ENCODE measurements around the gene CDC42BPB.

DNA sequence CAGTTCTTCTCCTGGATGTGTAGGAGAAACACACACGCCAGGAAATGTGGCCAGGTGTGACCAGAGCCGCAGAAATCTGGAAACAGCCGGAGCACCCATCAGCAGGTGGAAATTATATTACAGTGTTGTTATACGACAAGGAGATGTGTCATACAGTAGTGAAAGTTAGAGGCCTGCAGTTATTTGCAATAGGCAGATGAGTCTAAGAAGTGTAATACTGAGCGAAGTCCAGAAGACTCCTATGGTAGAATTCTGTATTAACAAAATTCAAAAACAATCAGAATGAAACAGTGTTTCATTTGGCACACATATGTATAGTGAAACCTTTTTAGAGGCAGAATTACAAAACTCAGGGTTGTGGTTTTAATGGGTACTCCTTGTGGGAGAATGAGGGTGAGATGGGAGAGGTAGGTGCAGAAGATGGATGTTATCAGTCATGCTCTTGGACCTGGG lies 174.2 kb downstream of the CDC42BPB start:
- TF ChIP-seq CTCF (IDR thresholded peaks at IDR 0.05; ENCODE audit: low read depth, low read length, poor library complexity, severe bottlenecking) = no peak
- TF ChIP-seq EZH2phosphoT487 (IDR thresholded peaks at IDR 0.05; ENCODE audit: borderline replicate concordance, low read length) = no peak

Measured in DOHH2 (cell line).